ENCODE results near the gene ATP10A. TPM values are rescaled to one million over a fixed set of nuclear protein-coding genes. Genes with fewer than 3 reads are reported as not detected.

The ATP10A gene
- polyA plus RNA-seq, 1 donor from 2014 or later = not detected

DNA sequence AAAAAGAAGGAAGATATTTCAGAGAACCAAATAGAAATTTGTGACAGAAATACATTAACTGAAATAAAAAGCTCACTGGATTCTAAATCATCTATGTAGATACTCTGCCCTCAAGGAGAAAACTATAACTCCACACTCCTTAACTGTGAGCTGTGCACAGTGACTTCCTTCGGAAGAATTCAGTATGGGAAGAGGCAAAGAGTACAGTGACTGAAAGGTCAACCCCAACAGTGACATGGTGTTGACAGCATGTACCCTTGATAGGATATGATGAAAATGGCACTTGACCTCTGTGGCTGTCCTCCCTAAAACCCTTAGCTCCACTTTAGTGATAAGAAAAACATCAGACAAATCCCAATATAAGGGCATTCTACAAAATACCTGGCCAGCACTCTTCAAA, 165.5 kb downstream of the ATP10A start:
- Histone ChIP-seq H3K27me3 (ENCODE audit: insufficient read depth, low read depth, low read length) (no peaks in the 10 kb centered on the region), H2AFZ (ENCODE audit: low read depth, low read length) (no peak overlapping the region), H3K9me2 (ENCODE audit: insufficient read depth, low read length) (no peaks in the 10 kb centered on the region), H3K36me3 (ENCODE audit: insufficient read depth, low read length) (no peaks in the 10 kb centered on the region), H3K4me3 (ENCODE audit: low read length) (no peak overlapping the region), H3K4me2 (ENCODE audit: low read length) (no peak overlapping the region), H4K20me1 (ENCODE audit: insufficient read depth) (no peaks in the 10 kb centered on the region), H3K9ac (ENCODE audit: low read length) (no peak overlapping the region), H3K79me2 (replicated peaks; ENCODE audit: insufficient read depth, low read length) (no peaks in the 10 kb centered on the region), H3K9me3 (ENCODE audit: low read length) (no peaks in the 10 kb centered on the region), H3K27ac (ENCODE audit: low read length) (no peak overlapping the region), H3F3A (ENCODE audit: insufficient read depth, low read length, poor library complexity, severe bottlenecking) (no peaks in the 10 kb centered on the region)
- no peak for TF ChIP-seq REST (IDR thresholded peaks at IDR 0.05; ENCODE audit: borderline replicate concordance)
- no peak for TF ChIP-seq POLR2AphosphoS5 (IDR thresholded peaks at IDR 0.05)
- TF ChIP-seq EP300 (conservative IDR thresholded peaks at IDR 0.05; ENCODE audit: poor library complexity, severe bottlenecking) = no peak
- no peak for TF ChIP-seq TAF1 (IDR thresholded peaks at IDR 0.05; ENCODE audit: low read depth)
- no peak for TF ChIP-seq MXI1 (conservative IDR thresholded peaks at IDR 0.05; ENCODE audit: poor library complexity, severe bottlenecking)
- TF ChIP-seq, protein P1, sequence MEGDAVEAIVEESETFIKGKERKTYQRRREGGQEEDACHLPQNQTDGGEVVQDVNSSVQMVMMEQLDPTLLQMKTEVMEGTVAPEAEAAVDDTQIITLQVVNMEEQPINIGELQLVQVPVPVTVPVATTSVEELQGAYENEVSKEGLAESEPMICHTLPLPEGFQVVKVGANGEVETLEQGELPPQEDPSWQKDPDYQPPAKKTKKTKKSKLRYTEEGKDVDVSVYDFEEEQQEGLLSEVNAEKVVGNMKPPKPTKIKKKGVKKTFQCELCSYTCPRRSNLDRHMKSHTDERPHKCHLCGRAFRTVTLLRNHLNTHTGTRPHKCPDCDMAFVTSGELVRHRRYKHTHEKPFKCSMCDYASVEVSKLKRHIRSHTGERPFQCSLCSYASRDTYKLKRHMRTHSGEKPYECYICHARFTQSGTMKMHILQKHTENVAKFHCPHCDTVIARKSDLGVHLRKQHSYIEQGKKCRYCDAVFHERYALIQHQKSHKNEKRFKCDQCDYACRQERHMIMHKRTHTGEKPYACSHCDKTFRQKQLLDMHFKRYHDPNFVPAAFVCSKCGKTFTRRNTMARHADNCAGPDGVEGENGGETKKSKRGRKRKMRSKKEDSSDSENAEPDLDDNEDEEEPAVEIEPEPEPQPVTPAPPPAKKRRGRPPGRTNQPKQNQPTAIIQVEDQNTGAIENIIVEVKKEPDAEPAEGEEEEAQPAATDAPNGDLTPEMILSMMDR (IDR thresholded peaks at IDR 0.05; ENCODE audit: poor library complexity, severe bottlenecking) = no peak

DNA sequence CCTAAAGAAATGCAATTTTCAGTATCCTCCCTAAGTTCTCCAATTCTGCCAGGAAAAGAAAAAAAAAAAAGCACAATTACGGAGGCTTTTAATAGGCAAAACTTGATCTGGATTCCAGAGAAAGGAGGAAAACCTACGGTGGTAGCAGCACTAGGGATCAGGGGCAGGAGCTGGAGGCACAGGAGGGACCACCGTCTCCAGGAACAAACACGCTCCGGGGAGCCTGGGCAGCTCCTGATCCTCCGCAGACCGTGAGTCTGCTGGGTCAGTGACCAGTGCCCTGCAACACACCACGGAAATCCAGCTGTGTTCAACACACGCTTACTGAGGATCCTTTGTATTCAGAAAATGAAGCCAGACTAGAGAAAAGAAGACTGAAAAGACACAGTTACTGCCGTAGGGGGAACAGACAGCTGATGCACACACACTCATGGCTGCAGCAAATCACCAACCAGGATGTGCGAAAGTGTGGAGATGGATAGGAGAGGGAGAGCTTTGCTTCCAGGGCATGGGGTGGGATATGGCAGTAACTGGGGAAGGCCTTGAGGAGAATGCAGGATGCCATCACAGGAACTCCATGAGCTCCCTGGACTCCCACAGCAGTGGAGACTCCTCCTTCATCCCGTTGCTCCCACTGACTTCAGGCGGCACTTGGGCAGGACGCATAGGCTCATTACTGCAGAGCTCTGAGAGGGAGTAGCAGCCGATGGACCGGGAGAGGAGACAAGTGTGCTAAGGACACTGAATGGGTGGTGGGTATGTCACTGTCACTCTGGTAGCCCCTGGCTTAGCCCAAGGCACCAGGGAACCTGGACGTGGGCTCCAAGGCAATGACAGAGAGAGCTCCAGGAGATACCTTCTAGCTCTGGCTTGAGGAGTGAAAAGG, 167.0 kb downstream of the ATP10A start:
- no peaks in the 10 kb centered on the region for H4K20me1 ChIP-seq (ENCODE audit: insufficient read depth)
- H3K9me2 ChIP-seq (ENCODE audit: insufficient read depth, low read length) = no peaks in the 10 kb centered on the region
- no peak overlapping the region for H3K4me3 ChIP-seq (ENCODE audit: low read length)
- no peak for TF ChIP-seq REST (IDR thresholded peaks at IDR 0.05; ENCODE audit: borderline replicate concordance)
- no peak for TF ChIP-seq RAD21 (conservative IDR thresholded peaks at IDR 0.05)
- TF ChIP-seq TAF1 (IDR thresholded peaks at IDR 0.05; ENCODE audit: low read depth) = no peak
- H3K4me2 ChIP-seq (ENCODE audit: low read length) = no peak overlapping the region
- H2AFZ ChIP-seq (ENCODE audit: low read depth, low read length) = no peak overlapping the region
- no peaks in the 10 kb centered on the region for H3K36me3 ChIP-seq (ENCODE audit: insufficient read depth, low read length)
- no peaks in the 10 kb centered on the region for H3K79me2 ChIP-seq (replicated peaks; ENCODE audit: insufficient read depth, low read length)
- H3K27ac ChIP-seq (ENCODE audit: low read length) = no peak overlapping the region
- no peaks in the 10 kb centered on the region for H3K27me3 ChIP-seq (ENCODE audit: insufficient read depth, low read depth, low read length)
- H3K9me3 ChIP-seq (ENCODE audit: low read length) = no peaks in the 10 kb centered on the region
- H3F3A ChIP-seq (ENCODE audit: insufficient read depth, low read length, poor library complexity, severe bottlenecking) = no peaks in the 10 kb centered on the region
- no peak overlapping the region for H3K9ac ChIP-seq (ENCODE audit: low read length)

All from neural cell (in vitro differentiated cells).